BJ (cell line): ENCODE measurements around the gene ADGRA1. TPM values are rescaled to one million over a fixed set of nuclear protein-coding genes. Genes with fewer than 3 reads are reported as not detected.

ENCODE experiments used
- CTCF ChIA-PET: fragments of 350-600 bp; formaldehyde crosslinking; extraction: SDS; loops from one replicate; lab custom pipeline; 2021; ENCODE audit warnings: antibody characterized with exemption, inconsistent platforms; lab: Yijun Ruan, JAX
- POLR2A ChIA-PET: fragments of 300-600 bp; sonication (Branson Sonifier 250); formaldehyde crosslinking; extraction: SDS; loops from one replicate; lab custom pipeline; 2021; ENCODE audit warnings: antibody characterized with exemption; lab: Charles Lee
- DNase-seq: peaks from one replicate; pipeline ENCODE4 v3.0.0-alpha.2; 2011; ENCODE audit warnings: low read depth
- H3K27me3 ChIP-seq: 2 replicates; pipeline ENCODE4 v1.6.0; 2011; ENCODE audit warnings: low read length; ENCODE audit not compliant: control insufficient read depth, insufficient read depth
- H3K36me3 ChIP-seq: 2 replicates; pipeline ENCODE4 v1.5.1; 2011; ENCODE audit warnings: low read length; ENCODE audit not compliant: control insufficient read depth, insufficient read depth
- H3K4me3 ChIP-seq: 2 replicates; pipeline ENCODE4 v1.5.1; 2011; ENCODE audit warnings: low read depth, mild to moderate bottlenecking, control low read depth, low read length
- CTCF ChIP-seq: IDR thresholded peaks from 2 replicates; pipeline ENCODE4 v1.5.1; 2011; ENCODE audit warnings: low read depth, mild to moderate bottlenecking, control low read depth, inconsistent platforms, low read length, moderate library complexity; ENCODE audit not compliant: insufficient read depth
- polyA plus RNA-seq: library from polyadenylated mRNA; depleted of rRNA; stranded (reverse); fragments of >200 nt; gene quantifications from 2 replicates; pipeline ENCODE4 v1.2.3, GENCODE V29; 2011

Gene ADGRA1
- polyA plus RNA-seq, 1 experiment = not detected

- ChIA-PET CTCF (no interaction called here), POLR2A (no interaction called here)
- no peak for DNase-seq
- H3K4me3 ChIP-seq = no peak overlapping the region
- no peaks in the 10 kb centered on the region for H3K36me3 ChIP-seq
- H3K27me3 ChIP-seq = peaks cover 3% of the 10 kb centered on the region
- TF ChIP-seq CTCF = no peak
Measured at GRCh38 chr10:133041101-133041500, 46.6 kb upstream of the ADGRA1 start.

- no peak for DNase-seq
- ChIA-PET CTCF (no interaction called here), POLR2A (no interaction called here)
- Histone ChIP-seq H3K4me3 (no peak overlapping the region), H3K36me3 (no peaks in the 10 kb centered on the region), H3K27me3 (peaks cover 3% of the 10 kb centered on the region)
- no peak for TF ChIP-seq CTCF
Measured at GRCh38 chr10:133042061-133042460, 45.7 kb upstream of the ADGRA1 start.

- H3K4me3 ChIP-seq = no peak overlapping the region
Measured at GRCh38 chr10:133042816-133043215, 44.9 kb upstream of the ADGRA1 start.

GRCh38 chr10:133043541-133044225 lies 44.0 kb upstream of the ADGRA1 start:
- Histone ChIP-seq H3K36me3 (no peaks in the 10 kb centered on the region), H3K4me3 (no peak overlapping the region), H3K27me3 (peaks cover 3% of the 10 kb centered on the region)
- DNase-seq = no peak
- no peak for TF ChIP-seq CTCF
- CTCF ChIA-PET = no interaction called here
- POLR2A ChIA-PET = no interaction called here

More at GRCh38 chr10:133042816-133043215, 44.9 kb upstream of the ADGRA1 start:
- H3K36me3 ChIP-seq = no peaks in the 10 kb centered on the region
- no peak for TF ChIP-seq CTCF
- CTCF ChIA-PET = interaction anchor here (0.7 kb wide), 1 partner anchor 155 kb away, joined by 4 read pairs; no protein-coding TSS in a partner anchor
- DNase-seq = no peak
- POLR2A ChIA-PET = no interaction called here
- peaks cover 3% of the 10 kb centered on the region for H3K27me3 ChIP-seq

GRCh38 chr10:133044401-133044811 lies 43.3 kb upstream of the ADGRA1 start:
- POLR2A ChIA-PET = no interaction called here

More at GRCh38 chr10:133044401-133044811, 43.3 kb upstream of the ADGRA1 start:
- DNase-seq = no peak
- H3K36me3 ChIP-seq = no peaks in the 10 kb centered on the region
- no peak for TF ChIP-seq CTCF
- H3K27me3 ChIP-seq = peaks cover 3% of the 10 kb centered on the region; the same call in 1 of the 2 replicates
- H3K4me3 ChIP-seq = no peak overlapping the region
- CTCF ChIA-PET = no interaction called here
